Measurements from ENCODE around the gene UTP25.

DNA sequence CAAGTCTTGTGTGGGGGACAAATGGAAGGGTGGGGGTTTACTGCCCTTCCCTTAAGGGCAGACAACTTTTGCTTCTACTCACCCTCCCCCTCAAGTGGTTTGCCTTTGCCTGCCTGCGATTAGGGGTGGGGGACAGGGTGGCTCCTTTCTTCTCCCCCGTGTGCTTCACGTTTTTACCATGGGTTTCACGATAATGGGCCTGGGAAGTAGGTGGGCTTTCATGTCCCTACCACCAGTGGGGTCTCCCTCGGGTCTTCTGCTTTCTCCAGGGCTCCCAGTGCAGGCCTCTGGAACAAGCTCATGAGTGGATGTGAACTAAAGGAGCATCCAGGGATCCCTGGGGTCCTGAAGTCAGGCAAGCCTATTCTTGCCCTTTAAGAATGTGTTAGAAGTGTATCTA lies 21.6 kb downstream of the UTP25 start:
- TF ChIP-seq POLR2A (IDR thresholded peaks at IDR 0.05): no peak
- TF ChIP-seq, protein P1, sequence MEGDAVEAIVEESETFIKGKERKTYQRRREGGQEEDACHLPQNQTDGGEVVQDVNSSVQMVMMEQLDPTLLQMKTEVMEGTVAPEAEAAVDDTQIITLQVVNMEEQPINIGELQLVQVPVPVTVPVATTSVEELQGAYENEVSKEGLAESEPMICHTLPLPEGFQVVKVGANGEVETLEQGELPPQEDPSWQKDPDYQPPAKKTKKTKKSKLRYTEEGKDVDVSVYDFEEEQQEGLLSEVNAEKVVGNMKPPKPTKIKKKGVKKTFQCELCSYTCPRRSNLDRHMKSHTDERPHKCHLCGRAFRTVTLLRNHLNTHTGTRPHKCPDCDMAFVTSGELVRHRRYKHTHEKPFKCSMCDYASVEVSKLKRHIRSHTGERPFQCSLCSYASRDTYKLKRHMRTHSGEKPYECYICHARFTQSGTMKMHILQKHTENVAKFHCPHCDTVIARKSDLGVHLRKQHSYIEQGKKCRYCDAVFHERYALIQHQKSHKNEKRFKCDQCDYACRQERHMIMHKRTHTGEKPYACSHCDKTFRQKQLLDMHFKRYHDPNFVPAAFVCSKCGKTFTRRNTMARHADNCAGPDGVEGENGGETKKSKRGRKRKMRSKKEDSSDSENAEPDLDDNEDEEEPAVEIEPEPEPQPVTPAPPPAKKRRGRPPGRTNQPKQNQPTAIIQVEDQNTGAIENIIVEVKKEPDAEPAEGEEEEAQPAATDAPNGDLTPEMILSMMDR (IDR thresholded peaks at IDR 0.05): no peak
